Measurements from ENCODE around the gene FBN1.

DNA sequence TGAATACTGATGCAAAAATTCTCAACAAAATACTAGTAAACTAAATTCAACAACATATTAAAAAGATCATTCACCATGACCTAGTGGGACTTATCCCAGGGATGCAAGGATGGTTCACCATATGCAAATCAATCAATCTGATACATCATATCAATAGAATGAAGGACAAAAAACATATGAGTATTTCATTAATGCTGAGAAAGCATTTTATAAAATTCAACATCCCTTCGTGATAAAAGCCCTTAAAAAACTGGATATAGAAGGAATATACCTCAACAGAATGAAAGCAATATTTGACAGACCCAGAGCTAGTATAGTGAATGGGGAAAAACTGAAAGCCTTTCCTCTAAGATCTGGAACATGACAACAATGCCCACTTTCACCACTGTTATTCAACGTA lies 43.0 kb upstream of the FBN1 start:
- TF ChIP-seq EZH2 (optimal IDR thresholded peaks at IDR 0.05; ENCODE audit: low read depth, low read length): no peak
- no peak for TF ChIP-seq CTCF (IDR thresholded peaks at IDR 0.05; ENCODE audit: low read length)

All from MM.1S (cell line).